Measurements from ENCODE around the gene CDH4. TPM values are rescaled to one million over a fixed set of nuclear protein-coding genes. Genes with fewer than 3 reads are reported as not detected.

The CDH4 gene
- total RNA-seq, 2 experiments from 2014 or later = not detected

- ChIA-PET POLR2A (no interaction called here), CTCF (ENCODE audit: unreplicated experiment) (no interaction called here)
- H3K27ac ChIP-seq (ENCODE audit: low read depth, low read length, poor library complexity, severe bottlenecking) = no peak overlapping the region
- DNase-seq (ENCODE audit: low spot score) = no peak
- BruUV-seq (replicated peaks) = no TSS peak
- no peaks in the 10 kb centered on the region for H3K9me3 ChIP-seq (ENCODE audit: low read length)
- no peaks in the 10 kb centered on the region for H4K20me1 ChIP-seq (ENCODE audit: insufficient read depth, low read length)
- no peak overlapping the region for H3K4me2 ChIP-seq (ENCODE audit: low read length)
- H3K36me3 ChIP-seq (ENCODE audit: insufficient read depth, low read length) = no peaks in the 10 kb centered on the region
- H3K4me1 ChIP-seq (ENCODE audit: insufficient read depth, low read length, poor library complexity, severe bottlenecking) = no peaks in the 10 kb centered on the region
- H2AFZ ChIP-seq (ENCODE audit: low read length) = no peak overlapping the region
- intact Hi-C loops (cut with micrococcal nuclease; ENCODE audit: unreplicated experiment) = no loop called here
- H3K4me3 ChIP-seq (ENCODE audit: low read depth, low read length, poor library complexity, severe bottlenecking) = no peak overlapping the region
- H3K79me2 ChIP-seq (ENCODE audit: insufficient read depth, low read depth, low read length) = no peaks in the 10 kb centered on the region
- TF ChIP-seq CTCF (conservative IDR thresholded peaks at IDR 0.05; ENCODE audit: low read length) (no peak), EZH2phosphoT487 (IDR thresholded peaks at IDR 0.05; ENCODE audit: borderline replicate concordance, low read depth, low read length) (no peak)
- H3K9me2 ChIP-seq (ENCODE audit: insufficient read depth, low read length) = no peaks in the 10 kb centered on the region
Observed at GRCh38 chr20:61441537-61441936, 189.5 kb downstream of the CDH4 start.

- no TSS peak for BruUV-seq (replicated peaks)
Observed at GRCh38 chr20:61442075-61442670, 190.1 kb downstream of the CDH4 start.

More at GRCh38 chr20:61442075-61442670, 190.1 kb downstream of the CDH4 start:
- no peak overlapping the region for H2AFZ ChIP-seq (ENCODE audit: low read length)
- no peak overlapping the region for H3K4me3 ChIP-seq (ENCODE audit: low read depth, low read length, poor library complexity, severe bottlenecking)
- H3K79me2 ChIP-seq (ENCODE audit: insufficient read depth, low read depth, low read length) = no peaks in the 10 kb centered on the region
- H3K9me2 ChIP-seq (ENCODE audit: insufficient read depth, low read length) = no peaks in the 10 kb centered on the region
- ChIA-PET CTCF (ENCODE audit: unreplicated experiment) (no interaction called here), POLR2A (no interaction called here)
- DNase-seq (ENCODE audit: low spot score) = no peak
- H3K4me1 ChIP-seq (ENCODE audit: insufficient read depth, low read length, poor library complexity, severe bottlenecking) = no peaks in the 10 kb centered on the region
- H3K4me2 ChIP-seq (ENCODE audit: low read length) = no peak overlapping the region
- H3K27ac ChIP-seq (ENCODE audit: low read depth, low read length, poor library complexity, severe bottlenecking) = no peak overlapping the region
- H4K20me1 ChIP-seq (ENCODE audit: insufficient read depth, low read length) = no peaks in the 10 kb centered on the region
- intact Hi-C loops (cut with micrococcal nuclease; ENCODE audit: unreplicated experiment) = no loop called here
- no peaks in the 10 kb centered on the region for H3K9me3 ChIP-seq (ENCODE audit: low read length)
- TF ChIP-seq EZH2phosphoT487 (IDR thresholded peaks at IDR 0.05; ENCODE audit: borderline replicate concordance, low read depth, low read length) = no peak
- TF ChIP-seq CTCF (conservative IDR thresholded peaks at IDR 0.05; ENCODE audit: low read length) = no peak
- no peaks in the 10 kb centered on the region for H3K36me3 ChIP-seq (ENCODE audit: insufficient read depth, low read length)

Measured in OCI-LY7 (cell line).